Osteoblast (primary cell): ENCODE measurements around the gene AP5Z1. TPM values are rescaled to one million over a fixed set of nuclear protein-coding genes. Genes with fewer than 3 reads are reported as not detected.

Experiments used
- DNase-seq: peaks from one replicate; pipeline ENCODE4 v3.0.0; 2011; ENCODE audit warnings: low spot score, mixed read lengths; ENCODE audit not compliant: insufficient read length; ENCODE audit errors: missing footprints
- H2AFZ ChIP-seq: 2 replicates; pipeline ENCODE4 v1.6.0; 2011; ENCODE audit warnings: mild to moderate bottlenecking, low read length
- H3K27ac ChIP-seq: 2 replicates; pipeline ENCODE4 v1.5.1; 2011; ENCODE audit warnings: mild to moderate bottlenecking, low read depth, low read length, moderate library complexity
- H3K27me3 ChIP-seq: 2 replicates; pipeline ENCODE4 v1.6.0; 2012; ENCODE audit warnings: mild to moderate bottlenecking, control low read depth, inconsistent platforms, low read length, moderate library complexity; ENCODE audit not compliant: insufficient read depth
- H3K36me3 ChIP-seq: 2 replicates; pipeline ENCODE4 v1.5.1; 2011; ENCODE audit warnings: mild to moderate bottlenecking, low read length, control low read depth, moderate library complexity; ENCODE audit not compliant: insufficient read depth
- H3K4me1 ChIP-seq: 2 replicates; pipeline ENCODE4 v1.5.1; 2011; ENCODE audit warnings: mild to moderate bottlenecking, low read length, control low read depth, moderate library complexity; ENCODE audit not compliant: insufficient read depth
- H3K4me2 ChIP-seq: 2 replicates; pipeline ENCODE4 v1.6.0; 2011; ENCODE audit warnings: mild to moderate bottlenecking, low read length; ENCODE audit not compliant: insufficient read depth
- H3K4me3 ChIP-seq: fragments of 200-600 bp; sonication (generic); 3 replicates; pipeline ENCODE4 v1.5.1; 2012; ENCODE audit warnings: mild to moderate bottlenecking, low read length, inconsistent platforms; ENCODE audit not compliant: insufficient read depth
- H3K79me2 ChIP-seq: 2 replicates; pipeline ENCODE4 v1.6.0; 2012; ENCODE audit warnings: mild to moderate bottlenecking, low read length, control low read depth, inconsistent platforms; ENCODE audit not compliant: insufficient read depth
- H3K9me3 ChIP-seq: 2 replicates; pipeline ENCODE4 v1.5.1; 2011; ENCODE audit warnings: low read depth, low read length, control low read depth
- H4K20me1 ChIP-seq: 2 replicates; pipeline ENCODE4 v1.6.0; 2012; ENCODE audit warnings: mild to moderate bottlenecking, low read length, control low read depth; ENCODE audit not compliant: insufficient read depth
- total RNA-seq: library from RNA; depleted of rRNA; stranded (reverse); fragments of >200 nt; gene quantifications from 2 replicates; pipeline ENCODE4 v1.2.3, GENCODE V29; 2012
- TF ChIP-seq, protein P1 (sequence below): IDR thresholded peaks from 2 replicates; pipeline ENCODE4 v1.5.1; 2011; ENCODE audit warnings: mild to moderate bottlenecking, low read depth, low read length, moderate library complexity; ENCODE audit errors: extremely low read depth

Gene AP5Z1
- total RNA-seq, 1 donor = 73.1 TPM

DNA sequence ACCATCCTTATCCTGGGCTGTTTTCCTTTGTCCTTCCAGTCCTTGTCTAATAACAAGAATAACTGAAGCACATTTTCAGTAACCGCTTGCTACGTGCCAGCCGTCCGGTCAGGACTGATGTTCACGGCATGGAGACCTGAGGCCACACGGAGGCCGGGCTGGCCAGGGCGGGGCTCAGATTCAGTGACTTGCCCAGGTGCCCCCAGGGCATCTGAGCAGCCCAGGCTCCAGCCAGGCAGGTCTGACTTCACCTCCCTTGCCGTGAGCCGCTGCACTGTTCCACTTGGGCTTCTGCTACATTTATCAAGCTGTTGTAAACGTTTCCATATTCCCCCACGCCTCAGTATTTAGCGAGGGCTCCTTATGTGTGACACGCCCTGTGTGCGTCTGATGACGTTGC, 43.6 kb upstream of the AP5Z1 start:
- no peak overlapping the region for H3K4me2 ChIP-seq
- no peaks in the 10 kb centered on the region for H3K4me1 ChIP-seq
- peaks cover 11% of the 10 kb centered on the region for H3K36me3 ChIP-seq
- H3K27ac ChIP-seq = no peak overlapping the region
- no peaks in the 10 kb centered on the region for H3K27me3 ChIP-seq
- no peak for DNase-seq
- H3K9me3 ChIP-seq = no peaks in the 10 kb centered on the region
- TF ChIP-seq, protein P1, sequence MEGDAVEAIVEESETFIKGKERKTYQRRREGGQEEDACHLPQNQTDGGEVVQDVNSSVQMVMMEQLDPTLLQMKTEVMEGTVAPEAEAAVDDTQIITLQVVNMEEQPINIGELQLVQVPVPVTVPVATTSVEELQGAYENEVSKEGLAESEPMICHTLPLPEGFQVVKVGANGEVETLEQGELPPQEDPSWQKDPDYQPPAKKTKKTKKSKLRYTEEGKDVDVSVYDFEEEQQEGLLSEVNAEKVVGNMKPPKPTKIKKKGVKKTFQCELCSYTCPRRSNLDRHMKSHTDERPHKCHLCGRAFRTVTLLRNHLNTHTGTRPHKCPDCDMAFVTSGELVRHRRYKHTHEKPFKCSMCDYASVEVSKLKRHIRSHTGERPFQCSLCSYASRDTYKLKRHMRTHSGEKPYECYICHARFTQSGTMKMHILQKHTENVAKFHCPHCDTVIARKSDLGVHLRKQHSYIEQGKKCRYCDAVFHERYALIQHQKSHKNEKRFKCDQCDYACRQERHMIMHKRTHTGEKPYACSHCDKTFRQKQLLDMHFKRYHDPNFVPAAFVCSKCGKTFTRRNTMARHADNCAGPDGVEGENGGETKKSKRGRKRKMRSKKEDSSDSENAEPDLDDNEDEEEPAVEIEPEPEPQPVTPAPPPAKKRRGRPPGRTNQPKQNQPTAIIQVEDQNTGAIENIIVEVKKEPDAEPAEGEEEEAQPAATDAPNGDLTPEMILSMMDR = no peak
- peaks cover 74% of the 10 kb centered on the region for H3K79me2 ChIP-seq
- H2AFZ ChIP-seq = no peak overlapping the region
- peaks cover 32% of the 10 kb centered on the region for H4K20me1 ChIP-seq
- H3K4me3 ChIP-seq = no peak overlapping the region

DNA sequence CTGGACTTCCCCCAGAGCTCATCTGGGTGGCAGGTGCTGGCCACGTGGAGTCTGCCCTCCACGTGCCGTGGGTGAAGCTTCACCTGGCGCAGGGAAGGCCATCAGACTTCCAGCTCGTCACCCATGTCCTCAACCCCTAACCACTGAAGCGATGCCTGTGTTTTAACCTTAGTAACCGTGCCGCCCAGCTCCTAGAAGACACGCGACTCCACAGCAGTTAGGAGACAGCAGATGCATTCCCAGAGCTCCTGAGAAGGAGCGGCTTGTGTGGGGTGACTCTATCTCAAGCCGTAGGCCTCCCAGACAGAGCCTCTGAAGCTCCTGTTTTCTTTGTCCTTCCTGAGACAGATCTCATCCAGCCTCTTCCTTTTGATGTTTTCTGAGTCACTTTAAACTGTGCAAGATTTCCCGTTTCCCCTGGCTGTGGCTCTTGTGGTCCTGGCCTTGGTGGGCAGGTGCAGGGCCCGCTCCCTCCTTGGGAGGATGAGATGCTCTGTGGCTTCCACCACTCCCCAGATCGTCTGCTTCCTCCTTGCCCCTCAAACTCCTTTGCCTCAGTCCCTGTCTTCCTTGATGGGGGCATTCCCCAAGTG, 41.4 kb upstream of the AP5Z1 start:
- peaks cover 7% of the 10 kb centered on the region for H3K4me1 ChIP-seq
- H3K79me2 ChIP-seq = peaks cover 70% of the 10 kb centered on the region
- H2AFZ ChIP-seq = no peak overlapping the region
- H3K4me3 ChIP-seq = no peak overlapping the region
- no peak overlapping the region for H3K4me2 ChIP-seq
- TF ChIP-seq, protein P1 = no peak
- H4K20me1 ChIP-seq = peaks cover 34% of the 10 kb centered on the region
- H3K36me3 ChIP-seq = peaks cover 11% of the 10 kb centered on the region
- H3K27ac ChIP-seq = no peak overlapping the region
- DNase-seq = no peak
- no peaks in the 10 kb centered on the region for H3K9me3 ChIP-seq
- no peaks in the 10 kb centered on the region for H3K27me3 ChIP-seq

DNA sequence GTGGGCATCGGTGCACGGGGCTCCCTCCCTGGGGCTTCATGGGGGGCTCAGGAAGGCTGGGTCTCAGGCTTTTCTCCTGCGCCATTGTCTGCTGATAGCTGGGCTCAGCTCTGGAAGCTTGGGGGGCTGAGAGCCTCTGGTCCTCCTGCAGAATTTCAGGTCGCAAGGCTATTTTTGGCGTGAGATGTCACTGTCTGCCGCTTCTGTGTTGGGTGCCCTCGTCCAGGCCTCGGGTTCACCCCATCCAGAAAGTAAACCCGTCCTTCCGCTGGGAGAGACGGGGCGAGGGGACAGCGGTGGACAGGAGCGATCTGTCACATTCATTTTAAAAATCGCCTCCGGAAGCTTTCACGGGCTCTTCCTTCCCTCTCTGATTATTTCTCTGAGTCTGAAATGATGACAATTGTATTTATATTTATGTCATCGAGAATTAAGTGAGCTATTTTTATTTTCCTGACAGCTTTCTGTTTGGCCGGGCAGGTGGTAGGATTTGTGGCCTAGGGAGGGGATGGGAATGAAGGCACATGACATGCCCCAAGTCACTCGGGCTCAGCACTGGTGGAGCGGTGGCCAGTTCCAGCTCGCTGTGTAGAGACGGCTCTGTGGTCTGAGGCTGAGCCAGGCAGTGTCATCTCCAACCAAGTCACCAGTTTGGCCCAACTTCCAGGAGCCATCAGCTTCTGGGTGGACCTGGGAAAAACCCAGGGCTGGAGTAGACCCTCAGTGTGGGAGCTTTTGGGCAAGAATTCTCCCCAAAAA, 40.7 kb upstream of the AP5Z1 start:
- peaks cover 11% of the 10 kb centered on the region for H3K36me3 ChIP-seq
- H3K79me2 ChIP-seq = peaks cover 73% of the 10 kb centered on the region
- H3K4me2 ChIP-seq = no peak overlapping the region
- no peak for DNase-seq
- TF ChIP-seq, protein P1 = no peak
- H3K4me1 ChIP-seq = peaks cover 13% of the 10 kb centered on the region
- no peak overlapping the region for H2AFZ ChIP-seq
- no peak overlapping the region for H3K4me3 ChIP-seq
- H4K20me1 ChIP-seq = peaks cover 29% of the 10 kb centered on the region
- no peak overlapping the region for H3K27ac ChIP-seq
- no peaks in the 10 kb centered on the region for H3K9me3 ChIP-seq
- H3K27me3 ChIP-seq = no peaks in the 10 kb centered on the region

- Histone ChIP-seq H3K79me2 (peaks cover 65% of the 10 kb centered on the region), H4K20me1 (peaks cover 20% of the 10 kb centered on the region), H3K27ac (no peak overlapping the region), H3K36me3 (peaks cover 20% of the 10 kb centered on the region), H3K4me3 (no peak overlapping the region), H3K27me3 (no peaks in the 10 kb centered on the region), H3K4me2 (no peak overlapping the region), H3K9me3 (no peaks in the 10 kb centered on the region), H3K4me1 (peaks cover 14% of the 10 kb centered on the region), H2AFZ (no peak overlapping the region)
- TF ChIP-seq, protein P1 = no peak
- DNase-seq = no peak
Measured at GRCh38 chr7:4737300-4737699, 38.1 kb upstream of the AP5Z1 start.
